ENCODE results near the gene COQ3. TPM values are rescaled to one million over a fixed set of nuclear protein-coding genes. Genes with fewer than 3 reads are reported as not detected.
A peak's percentile ranks its signal among the peaks of the same experiment; 100 is the strongest.

The COQ3 gene
- total and polyA plus RNA-seq, 2 of the 4 experiments (the other 2 are of a cell fraction): 8.2 to 8.9 TPM

DNA sequence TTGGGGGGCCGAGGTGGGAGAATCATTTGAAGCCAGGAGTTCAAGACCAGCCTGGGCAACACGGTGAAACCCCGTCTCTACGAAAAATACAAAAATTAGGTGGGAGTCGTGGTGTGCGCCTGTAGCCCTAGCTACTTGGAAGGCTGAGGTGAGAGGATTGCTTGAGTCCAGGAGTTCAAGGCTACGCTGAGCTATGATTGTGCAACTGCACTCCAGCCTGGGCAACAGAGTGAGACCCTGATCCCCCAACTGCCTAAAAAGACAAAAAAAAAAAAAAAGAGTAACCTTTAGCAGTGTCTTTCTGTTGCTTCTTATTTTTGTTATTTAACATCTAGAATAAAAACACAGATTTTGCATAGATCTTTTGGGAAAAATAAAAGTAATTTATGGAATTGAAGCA lies 13.1 kb upstream of the COQ3 start:
- Histone ChIP-seq H2AK5ac (ENCODE audit: low read depth, low read length) (no peak overlapping the region), H2BK120ac (ENCODE audit: low read depth, low read length) (no peak overlapping the region), H4K8ac (ENCODE audit: low read depth in 2 of 2, low read length in 2 of 2) (no peak overlapping the region), H2AK9ac (replicated peaks; ENCODE audit: low read depth, low read length, poor library complexity) (no peak overlapping the region), H3K27ac (ENCODE audit: insufficient read depth, low read length) (no peak overlapping the region), H3K9ac (ENCODE audit: low read depth, low read length) (no peak overlapping the region), H4K20me1 (ENCODE audit: insufficient read depth, low read length) (peaks cover 4% of the 10 kb centered on the region; the same call in 1 of the 2 replicates), H3K9me1 (ENCODE audit: insufficient read depth, low read length) (peaks cover 3% of the 10 kb centered on the region; the same call in 1 of the 2 replicates), H3K79me1 (ENCODE audit: low read depth in 1 of 2, low read length in 2 of 2) (peaks cover 14 to 23% of the 10 kb centered on the region in 2 experiments), H2AFZ (replicated peaks; ENCODE audit: low read length, poor library complexity) (no peak overlapping the region), H3K9me3 (ENCODE audit: control insufficient read depth, insufficient read depth, low read length) (no peaks in the 10 kb centered on the region), H3K27me3 (ENCODE audit: control insufficient read depth, insufficient read depth, low read length) (no peaks in the 10 kb centered on the region), H3K4me3 (ENCODE audit: insufficient read depth, low read depth, low read length) (no peak overlapping the region), H4K91ac (ENCODE audit: insufficient read depth, low read depth, low read length) (no peak overlapping the region), H3K4me1 (ENCODE audit: control insufficient read depth, insufficient read depth, low read length) (peaks cover 2% of the 10 kb centered on the region), H3K56ac (ENCODE audit: extremely low read depth, insufficient read depth, low read length) (no peak overlapping the region), H3K18ac (ENCODE audit: low read depth, low read length) (no peak overlapping the region), H3K23ac (ENCODE audit: low read depth, low read length) (no peak overlapping the region), H2BK5ac (ENCODE audit: low read depth, low read length, poor library complexity, severe bottlenecking) (no peak overlapping the region), H3K36me3 (ENCODE audit: control insufficient read depth, insufficient read depth, low read length) (peaks cover 41% of the 10 kb centered on the region), H2BK20ac (ENCODE audit: low read depth, low read length) (no peak overlapping the region), H2BK15ac (ENCODE audit: low read depth, low read length) (no peak overlapping the region), H3K14ac (replicated peaks; ENCODE audit: low read depth, low read length) (no peak overlapping the region), H4K5ac (ENCODE audit: low read depth, low read length) (no peak overlapping the region), H3K4me2 (ENCODE audit: low read depth, low read length) (no peak overlapping the region), H3K4ac (ENCODE audit: low read depth, low read length) (no peak overlapping the region)
- ChIA-PET POLR2A (ENCODE audit: unreplicated experiment) (no interaction called here), CTCF (no interaction called here)
- dilution Hi-C loops (cut with HindIII; ENCODE audit: low sequenced_read_pairs, unreplicated experiment) (no loop called here), in situ Hi-C loops (cut with MboI; ENCODE audit: low sequenced_read_pairs) (no loop called here), intact Hi-C loops (cut with micrococcal nuclease) (loop anchor here (10.0 kb wide), 1 partner anchor 148 kb away; no protein-coding TSS in a partner anchor)
- no peak for DNase-seq
- no TSS peak for BruUV-seq (replicated peaks)
- WGBS, 2 experiments (ENCODE audit: extremely low coverage in 2 of 2, insufficient read length in 1 of 2): 100% methylated on average over 1 of the region's 7 CpGs; no CpG with 5 or more reads in 1 of the 2 experiments
- no peak for ATAC-seq (ENCODE audit: low read depth)
- 0 out of 2 replicates have a peak, but pooled peaks have one; percentile 2 for TF ChIP-seq CEBPB (IDR thresholded peaks at IDR 0.05; ENCODE audit: low read depth, low read length)
- TF ChIP-seq, protein P1, sequence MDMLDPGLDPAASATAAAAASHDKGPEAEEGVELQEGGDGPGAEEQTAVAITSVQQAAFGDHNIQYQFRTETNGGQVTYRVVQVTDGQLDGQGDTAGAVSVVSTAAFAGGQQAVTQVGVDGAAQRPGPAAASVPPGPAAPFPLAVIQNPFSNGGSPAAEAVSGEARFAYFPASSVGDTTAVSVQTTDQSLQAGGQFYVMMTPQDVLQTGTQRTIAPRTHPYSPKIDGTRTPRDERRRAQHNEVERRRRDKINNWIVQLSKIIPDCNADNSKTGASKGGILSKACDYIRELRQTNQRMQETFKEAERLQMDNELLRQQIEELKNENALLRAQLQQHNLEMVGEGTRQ (IDR thresholded peaks at IDR 0.05; ENCODE audit: low read depth, low read length): no peak
